Naive B cell (primary cell): ENCODE measurements around the gene DCAF16. TPM values are rescaled to one million over a fixed set of nuclear protein-coding genes. Genes with fewer than 3 reads are reported as not detected.

Experiments
- ATAC-seq, 2 donors: fragments of 150-1000 bp; cut with Tn5 transposase; 2 replicates each; pipeline ENCODE4 v1.10.0; 2021; ENCODE audit warnings: low read depth in 2 of 2, mild to moderate bottlenecking in 2 of 2, moderate library complexity in 2 of 2
- DNase-seq: peaks from one replicate; pipeline ENCODE4 v3.0.0; 2022
- H3K27ac Mint-ChIP-seq, 6 donors: one replicate each; pipeline ENCODE4 v1.8.0; 2020 to 2022; ENCODE audit warnings: mild to moderate bottlenecking in 6 of 6, mixed read lengths in 6 of 6, moderate library complexity in 5 of 6, inconsistent platforms in 2 of 6
- H3K27me3 Mint-ChIP-seq, 3 donors: one replicate each; pipeline ENCODE4 v1.8.0; 2021 to 2022; ENCODE audit warnings: mixed read lengths in 3 of 3, mild to moderate bottlenecking in 1 of 3
- H3K36me3 Mint-ChIP-seq, 2 donors: one replicate each; pipeline ENCODE4 v1.8.0; 2020 to 2022; ENCODE audit warnings: mixed read lengths in 2 of 2, inconsistent platforms in 1 of 2, mild to moderate bottlenecking in 1 of 2
- H3K4me1 Mint-ChIP-seq, 3 donors: one replicate each; pipeline ENCODE4 v1.8.0; 2020 to 2022; ENCODE audit warnings: mixed read lengths in 3 of 3, inconsistent platforms in 1 of 3, mild to moderate bottlenecking in 1 of 3, moderate library complexity in 1 of 3
- H3K4me3 Mint-ChIP-seq, 8 donors: one replicate each; pipeline ENCODE4 v1.8.0; 2020 to 2022; ENCODE audit warnings: mild to moderate bottlenecking in 8 of 8, mixed read lengths in 8 of 8, moderate library complexity in 8 of 8, inconsistent platforms in 2 of 8
- H3K9me3 Mint-ChIP-seq, 7 donors: one replicate each; pipeline ENCODE4 v1.8.0; 2020 to 2022; ENCODE audit warnings: mixed read lengths in 7 of 7, mild to moderate bottlenecking in 5 of 7, inconsistent platforms in 2 of 7, moderate library complexity in 1 of 7
- polyA plus RNA-seq, 6 donors: library from polyadenylated mRNA; unstranded; fragments of 300-500 nt; fragmentation: Illumina TruSeq; gene quantifications; one replicate each; pipeline ENCODE4 v1.2.3, GENCODE V29; 2021; ENCODE audit warnings: low read depth in 6 of 6

DCAF16 gene
- polyA plus RNA-seq, 6 donors from 2014 or later: 13.6 to 31.4 (median 18.6) TPM

GRCh38 chr4:17809667-17810066, 890 bp downstream of the DCAF16 start:
- Mint-ChIP-seq H3K4me1 (peaks cover 41 to 61% (median 60%) of the 10 kb centered on the region in 3 donors), H3K36me3 (peaks cover 0 to 5% of the 10 kb centered on the region in 2 donors), H3K27ac (peak overlapping the region; percentile 96 to 100 (median 99)), H3K9me3 (no peaks in the 10 kb centered on the region), H3K4me3 (peak overlapping the region; percentile 90 to 100 (median 98)), H3K27me3 (no peaks in the 10 kb centered on the region)
- no peak for DNase-seq
- ATAC-seq: no peak

GRCh38 chr4:17807446-17807845, 3.1 kb downstream of the DCAF16 start:
- Mint-ChIP-seq H3K4me1 (peaks cover 41 to 68% (median 60%) of the 10 kb centered on the region in 3 donors), H3K36me3 (peaks cover 0 to 19% of the 10 kb centered on the region in 2 donors), H3K27me3 (no peaks in the 10 kb centered on the region), H3K4me3 (peak overlapping the region in 5 of 8 donors; percentile 0 to 93 (median 49)), H3K9me3 (no peaks in the 10 kb centered on the region), H3K27ac (peak overlapping the region in 2 of 6 donors; percentile 3 to 96)
- no peak for DNase-seq
- ATAC-seq: no peak

DNA sequence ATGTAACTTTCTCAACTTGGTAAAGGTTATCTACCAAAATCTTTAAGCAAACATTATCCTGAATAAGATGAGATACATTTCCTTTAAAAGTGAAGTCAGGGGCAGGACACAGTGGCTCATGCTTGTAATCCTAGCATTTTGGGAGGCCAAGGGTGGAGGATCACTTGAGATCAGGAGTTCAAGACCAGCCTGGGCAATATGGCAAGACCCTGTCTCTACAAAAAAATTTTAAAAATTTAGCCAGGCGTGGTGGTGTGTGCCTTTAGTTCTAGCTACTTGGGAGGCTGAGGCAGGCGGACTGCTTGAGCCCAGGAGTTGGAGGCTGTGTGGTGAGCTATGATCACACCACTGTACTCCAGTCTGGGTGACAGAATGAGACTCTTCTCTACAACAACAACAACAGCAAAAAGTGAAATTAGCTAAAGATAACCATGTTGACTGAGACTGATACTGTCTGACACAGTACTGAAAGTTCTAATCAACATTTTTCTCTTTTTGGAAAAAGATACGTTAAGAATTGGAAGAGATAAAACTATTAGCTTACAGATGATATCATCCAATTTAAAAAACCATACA, 4.9 kb downstream of the DCAF16 start:
- H3K4me3 Mint-ChIP-seq: peak overlapping the region in 1 of 8 donors; percentile 18
- H3K9me3 Mint-ChIP-seq: no peaks in the 10 kb centered on the region
- peak overlapping the region in 3 of 6 donors; percentile 19 to 56 (median 27) for H3K27ac Mint-ChIP-seq
- DNase-seq: no peak
- H3K27me3 Mint-ChIP-seq: no peaks in the 10 kb centered on the region
- H3K4me1 Mint-ChIP-seq: peaks cover 34 to 60% (median 52%) of the 10 kb centered on the region in 3 donors
- no peak for ATAC-seq
- peaks cover 0 to 23% of the 10 kb centered on the region in 2 donors for H3K36me3 Mint-ChIP-seq

DNA sequence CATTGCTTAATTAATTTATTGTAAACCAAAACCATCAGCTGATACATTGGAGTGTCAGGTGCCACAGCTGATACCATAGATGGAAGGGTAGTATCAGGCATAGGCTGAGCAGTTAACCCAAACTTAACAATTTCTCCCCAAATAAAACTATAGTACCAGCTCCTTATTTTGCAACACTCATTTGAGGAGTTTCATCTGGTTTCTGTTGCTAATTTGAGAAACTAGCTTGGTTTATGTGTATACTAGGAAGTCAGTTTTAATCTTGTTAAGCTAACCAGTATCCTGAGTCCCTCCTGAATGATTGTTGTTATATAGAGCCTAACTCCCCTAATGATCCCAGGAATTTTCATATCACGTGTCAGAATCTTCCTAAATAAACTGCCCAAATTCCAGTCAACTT, 12.7 kb downstream of the DCAF16 start:
- Mint-ChIP-seq H3K27me3 (no peaks in the 10 kb centered on the region), H3K4me1 (peaks cover 0 to 6% (median 0%) of the 10 kb centered on the region in 3 donors), H3K27ac (no peak overlapping the region), H3K36me3 (peaks cover 0 to 11% of the 10 kb centered on the region in 2 donors), H3K4me3 (no peak overlapping the region), H3K9me3 (no peaks in the 10 kb centered on the region)
- no peak for DNase-seq
- no peak for ATAC-seq

GRCh38 chr4:17794730-17795129, 15.8 kb downstream of the DCAF16 start:
- ATAC-seq: no peak
- Mint-ChIP-seq H3K4me3 (no peak overlapping the region), H3K27ac (peak overlapping the region in 1 of 6 donors; percentile 14), H3K36me3 (no peaks in the 10 kb centered on the region), H3K9me3 (peaks cover 0 to 3% (median 0%) of the 10 kb centered on the region in 7 donors), H3K4me1 (peaks cover 0 to 2% (median 0%) of the 10 kb centered on the region in 3 donors), H3K27me3 (no peaks in the 10 kb centered on the region)
- DNase-seq: no peak

GRCh38 chr4:17788956-17789355, 21.6 kb downstream of the DCAF16 start:
- Mint-ChIP-seq H3K9me3 (peaks cover 0 to 3% (median 0%) of the 10 kb centered on the region in 7 donors), H3K27me3 (peaks cover 0 to 5% (median 0%) of the 10 kb centered on the region in 3 donors), H3K36me3 (peaks cover 7 to 15% of the 10 kb centered on the region in 2 donors), H3K4me1 (peaks cover 0 to 6% (median 5%) of the 10 kb centered on the region in 3 donors), H3K4me3 (no peak overlapping the region), H3K27ac (no peak overlapping the region)
- DNase-seq (no peak), ATAC-seq (no peak)

DNA sequence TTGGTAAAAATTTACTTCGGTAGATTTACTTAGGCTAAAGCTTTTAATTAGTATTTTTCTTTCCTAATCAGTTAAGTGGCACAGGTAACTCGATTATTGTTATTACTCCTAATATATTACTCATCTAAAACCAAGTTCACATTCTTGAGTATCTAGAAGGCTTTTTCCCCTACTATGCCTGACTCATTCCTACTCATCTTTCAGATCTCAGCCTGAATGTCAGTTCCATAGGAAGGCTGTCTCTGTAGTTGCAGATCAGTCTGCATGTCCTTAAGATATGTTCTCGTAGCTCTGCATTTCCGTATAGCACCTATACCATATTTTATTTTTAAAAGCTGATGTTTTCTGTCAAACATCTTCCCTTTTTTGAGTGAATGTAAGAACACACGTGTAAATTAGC, 23.2 kb downstream of the DCAF16 start:
- DNase-seq (no peak), ATAC-seq (no peak)
- Mint-ChIP-seq H3K27me3 (peaks cover 0 to 5% (median 3%) of the 10 kb centered on the region in 3 donors), H3K27ac (no peak overlapping the region), H3K36me3 (peaks cover 7 to 15% of the 10 kb centered on the region in 2 donors), H3K4me3 (no peak overlapping the region), H3K4me1 (peaks cover 0 to 7% (median 5%) of the 10 kb centered on the region in 3 donors), H3K9me3 (peaks cover 0 to 3% (median 0%) of the 10 kb centered on the region in 7 donors)

DNA sequence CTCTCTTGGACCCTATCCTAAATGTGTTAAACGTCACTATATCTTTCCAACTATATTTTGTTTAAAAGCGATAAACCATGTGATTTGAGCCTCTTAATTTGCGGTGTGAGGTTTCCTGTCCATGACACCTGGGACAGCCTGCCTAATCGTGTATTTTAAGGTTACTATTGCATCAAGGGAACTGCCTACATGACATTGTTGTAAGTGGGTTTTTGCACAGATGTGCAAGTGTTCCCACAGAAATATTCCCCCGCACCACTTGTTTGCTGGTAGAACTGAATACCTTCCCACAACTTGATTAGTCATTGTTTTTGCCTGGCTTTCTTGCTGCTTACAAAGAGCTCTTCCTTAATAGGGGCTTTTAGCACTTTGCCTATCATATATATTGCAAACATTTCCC, 24.0 kb downstream of the DCAF16 start:
- Mint-ChIP-seq H3K4me3 (no peak overlapping the region), H3K27me3 (peaks cover 7 to 12% (median 10%) of the 10 kb centered on the region in 3 donors), H3K9me3 (peaks cover 0 to 6% (median 0%) of the 10 kb centered on the region in 7 donors), H3K27ac (peak overlapping the region in 1 of 6 donors; percentile 74), H3K4me1 (peaks cover 2 to 14% (median 11%) of the 10 kb centered on the region in 3 donors), H3K36me3 (peaks cover 15 to 20% of the 10 kb centered on the region in 2 donors)
- DNase-seq (no peak), ATAC-seq (no peak)

GRCh38 chr4:17785858-17786257, 24.7 kb downstream of the DCAF16 start:
- peaks cover 4 to 14% (median 13%) of the 10 kb centered on the region in 3 donors for H3K4me1 Mint-ChIP-seq
- peaks cover 15 to 20% of the 10 kb centered on the region in 2 donors for H3K36me3 Mint-ChIP-seq
- H3K4me3 Mint-ChIP-seq: no peak overlapping the region
- no peak for DNase-seq
- peaks cover 0 to 6% (median 0%) of the 10 kb centered on the region in 7 donors for H3K9me3 Mint-ChIP-seq
- peaks cover 10 to 14% (median 12%) of the 10 kb centered on the region in 3 donors for H3K27me3 Mint-ChIP-seq
- no peak overlapping the region for H3K27ac Mint-ChIP-seq
- ATAC-seq: no peak

DNA sequence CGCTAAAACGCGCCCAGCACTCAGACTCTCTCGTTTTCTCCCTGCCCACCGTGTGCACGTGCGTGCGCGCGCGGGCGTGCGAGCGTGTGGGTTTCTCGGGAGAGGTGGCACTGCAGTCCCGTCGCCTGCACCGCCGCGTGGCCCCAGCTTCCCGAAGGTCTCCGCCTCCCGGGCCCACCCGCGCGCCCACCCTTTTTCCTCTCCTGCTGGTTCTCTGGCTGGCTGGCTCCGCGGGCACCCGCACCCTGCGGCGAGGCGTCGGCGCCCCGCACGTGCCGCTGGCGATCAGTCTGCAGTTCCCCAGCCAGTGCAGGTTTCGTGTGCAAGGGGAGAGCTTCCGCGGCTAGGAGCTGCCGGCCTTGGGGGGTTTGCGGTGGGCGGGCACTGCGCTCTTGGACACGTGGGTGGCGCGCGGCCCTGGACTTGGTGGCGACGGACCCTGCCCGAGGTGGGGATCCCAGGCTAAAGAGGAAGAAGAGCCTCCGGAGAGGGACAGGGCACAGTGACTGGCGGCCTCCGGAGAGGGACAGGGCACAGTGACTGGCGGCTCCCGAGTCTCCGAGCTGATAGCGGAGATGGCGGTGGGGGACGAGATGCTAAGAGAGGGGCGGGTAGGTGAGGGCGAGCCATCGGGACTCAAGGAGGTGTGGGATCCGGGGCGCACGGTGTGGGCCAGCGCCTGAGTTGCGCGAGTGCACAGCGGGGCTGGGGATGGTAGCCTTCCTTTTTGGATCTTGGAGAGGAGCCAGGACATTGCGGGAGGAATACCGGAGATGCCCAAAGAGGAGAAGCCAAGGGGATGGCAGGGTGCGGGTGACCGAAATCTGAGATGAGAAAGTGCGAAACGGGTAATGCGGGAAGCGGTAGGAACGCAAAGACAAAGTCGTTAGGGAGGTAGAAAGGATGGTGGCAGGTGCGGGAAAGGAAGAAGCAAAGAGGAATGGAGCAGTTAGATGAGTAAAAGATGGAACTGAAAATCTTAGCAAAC, 29.0 kb downstream of the DCAF16 start, which contains the start of gene FAM184B:
TSS of gene FAM184B (minus strand) at position 322 of the 988 bp plus-strand sequence. CDS start 322 bp downstream, outside the sequence.
- Mint-ChIP-seq H3K27me3 (peaks cover 28 to 38% (median 32%) of the 10 kb centered on the region in 3 donors), H3K9me3 (peaks cover 0 to 6% (median 0%) of the 10 kb centered on the region in 7 donors), H3K36me3 (peaks cover 5 to 8% of the 10 kb centered on the region in 2 donors), H3K27ac (peak within 1 kb of the TSS in 2 of 6 donors; percentile 64 to 81), H3K4me1 (peaks cover 4 to 11% (median 10%) of the 10 kb centered on the region in 3 donors), H3K4me3 (peak within 1 kb of the TSS in 5 of 8 donors; percentile 10 to 65 (median 37))
- DNase-seq (no peak), ATAC-seq (no peak)

- ATAC-seq: no peak
- Mint-ChIP-seq H3K4me1 (peaks cover 4 to 9% (median 9%) of the 10 kb centered on the region in 3 donors), H3K27me3 (peaks cover 25 to 38% (median 32%) of the 10 kb centered on the region in 3 donors), H3K27ac (no peak overlapping the region), H3K4me3 (peak overlapping the region in 3 of 8 donors; percentile 6 to 41 (median 29)), H3K36me3 (peaks cover 5 to 8% of the 10 kb centered on the region in 2 donors), H3K9me3 (peaks cover 0 to 6% (median 0%) of the 10 kb centered on the region in 7 donors)
- no peak for DNase-seq
These were observed 29.9 kb downstream of the DCAF16 start for GRCh38 chr4:17780501-17781299.

DNA sequence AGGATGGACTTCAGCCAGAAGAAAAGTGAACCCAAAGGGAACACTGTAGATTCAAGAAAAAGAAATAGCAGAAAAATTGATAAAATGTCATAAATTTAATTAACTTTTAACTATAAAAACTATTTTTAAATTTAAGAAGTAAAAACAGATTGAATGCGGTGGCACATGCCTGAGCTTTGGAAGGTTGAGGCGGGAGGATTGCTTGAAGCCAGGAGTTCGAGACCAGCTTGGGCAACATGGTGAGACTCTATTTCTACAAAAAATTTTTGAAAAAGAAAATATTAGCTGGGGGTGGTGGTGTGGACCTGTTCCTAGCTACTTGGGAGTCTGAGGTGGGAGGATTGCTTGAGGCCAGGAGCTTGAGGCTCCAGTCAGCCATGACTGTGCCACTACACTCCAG, 32.1 kb downstream of the DCAF16 start:
- Mint-ChIP-seq H3K27me3 (peaks cover 26 to 38% (median 37%) of the 10 kb centered on the region in 3 donors), H3K36me3 (peaks cover 5 to 8% of the 10 kb centered on the region in 2 donors), H3K27ac (no peak overlapping the region), H3K4me3 (no peak overlapping the region), H3K4me1 (peaks cover 4 to 9% (median 9%) of the 10 kb centered on the region in 3 donors), H3K9me3 (peaks cover 0 to 6% (median 0%) of the 10 kb centered on the region in 7 donors)
- DNase-seq: no peak
- ATAC-seq: no peak
